Measurements from ENCODE around the gene CAMTA2. TPM values are rescaled to one million over a fixed set of nuclear protein-coding genes. Genes with fewer than 3 reads are reported as not detected.

The CAMTA2 gene
- total RNA-seq, 1 donor from 2014 or later, result 90.2 TPM

DNA sequence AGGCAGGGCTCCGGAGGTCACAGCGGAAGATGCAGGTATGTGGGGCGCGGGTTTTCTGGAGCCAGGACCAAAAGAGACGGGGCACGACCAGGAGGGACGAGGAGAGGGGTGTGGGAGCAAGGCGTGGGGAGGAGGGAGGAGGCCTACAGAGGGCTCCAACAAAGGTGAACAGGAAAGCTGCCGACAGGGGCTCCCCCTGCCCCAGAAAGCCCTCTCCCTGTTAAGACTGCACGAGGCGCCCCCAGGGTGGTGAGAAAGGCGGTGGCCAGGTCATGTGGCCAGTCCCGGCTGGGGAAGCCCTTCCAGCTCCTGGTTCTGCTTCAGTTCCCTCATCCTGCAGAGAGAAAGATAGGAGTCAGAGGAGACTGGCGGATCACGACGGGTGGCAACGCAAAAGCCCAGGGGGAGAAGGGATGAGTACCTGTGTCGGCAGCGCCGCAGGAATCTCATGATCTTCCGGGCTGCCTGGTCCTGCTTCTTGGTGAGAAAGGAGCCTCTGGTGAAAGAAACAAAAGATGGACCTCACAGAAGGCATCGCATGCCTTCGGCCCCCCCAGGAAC is 18.9 kb downstream of the CAMTA2 start:
- DNase-seq (ENCODE audit: low spot score), result no peak
- peaks cover 43% of the 10 kb centered on the region for H3K4me1 Mint-ChIP-seq (ENCODE audit: low read depth)
- H3K36me3 Mint-ChIP-seq (ENCODE audit: low read depth), result peaks cover 27% of the 10 kb centered on the region
- H3K27me3 Mint-ChIP-seq (ENCODE audit: low read depth), result no peaks in the 10 kb centered on the region
- H3K9me3 Mint-ChIP-seq (ENCODE audit: low read depth), result no peaks in the 10 kb centered on the region
- no peak overlapping the region for H3K4me3 Mint-ChIP-seq (ENCODE audit: unreplicated experiment)
- TF ChIP-seq, protein P1, sequence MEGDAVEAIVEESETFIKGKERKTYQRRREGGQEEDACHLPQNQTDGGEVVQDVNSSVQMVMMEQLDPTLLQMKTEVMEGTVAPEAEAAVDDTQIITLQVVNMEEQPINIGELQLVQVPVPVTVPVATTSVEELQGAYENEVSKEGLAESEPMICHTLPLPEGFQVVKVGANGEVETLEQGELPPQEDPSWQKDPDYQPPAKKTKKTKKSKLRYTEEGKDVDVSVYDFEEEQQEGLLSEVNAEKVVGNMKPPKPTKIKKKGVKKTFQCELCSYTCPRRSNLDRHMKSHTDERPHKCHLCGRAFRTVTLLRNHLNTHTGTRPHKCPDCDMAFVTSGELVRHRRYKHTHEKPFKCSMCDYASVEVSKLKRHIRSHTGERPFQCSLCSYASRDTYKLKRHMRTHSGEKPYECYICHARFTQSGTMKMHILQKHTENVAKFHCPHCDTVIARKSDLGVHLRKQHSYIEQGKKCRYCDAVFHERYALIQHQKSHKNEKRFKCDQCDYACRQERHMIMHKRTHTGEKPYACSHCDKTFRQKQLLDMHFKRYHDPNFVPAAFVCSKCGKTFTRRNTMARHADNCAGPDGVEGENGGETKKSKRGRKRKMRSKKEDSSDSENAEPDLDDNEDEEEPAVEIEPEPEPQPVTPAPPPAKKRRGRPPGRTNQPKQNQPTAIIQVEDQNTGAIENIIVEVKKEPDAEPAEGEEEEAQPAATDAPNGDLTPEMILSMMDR (IDR thresholded peaks at IDR 0.05), result no peak
- no peak overlapping the region for H3K27ac Mint-ChIP-seq (ENCODE audit: unreplicated experiment)

DNA sequence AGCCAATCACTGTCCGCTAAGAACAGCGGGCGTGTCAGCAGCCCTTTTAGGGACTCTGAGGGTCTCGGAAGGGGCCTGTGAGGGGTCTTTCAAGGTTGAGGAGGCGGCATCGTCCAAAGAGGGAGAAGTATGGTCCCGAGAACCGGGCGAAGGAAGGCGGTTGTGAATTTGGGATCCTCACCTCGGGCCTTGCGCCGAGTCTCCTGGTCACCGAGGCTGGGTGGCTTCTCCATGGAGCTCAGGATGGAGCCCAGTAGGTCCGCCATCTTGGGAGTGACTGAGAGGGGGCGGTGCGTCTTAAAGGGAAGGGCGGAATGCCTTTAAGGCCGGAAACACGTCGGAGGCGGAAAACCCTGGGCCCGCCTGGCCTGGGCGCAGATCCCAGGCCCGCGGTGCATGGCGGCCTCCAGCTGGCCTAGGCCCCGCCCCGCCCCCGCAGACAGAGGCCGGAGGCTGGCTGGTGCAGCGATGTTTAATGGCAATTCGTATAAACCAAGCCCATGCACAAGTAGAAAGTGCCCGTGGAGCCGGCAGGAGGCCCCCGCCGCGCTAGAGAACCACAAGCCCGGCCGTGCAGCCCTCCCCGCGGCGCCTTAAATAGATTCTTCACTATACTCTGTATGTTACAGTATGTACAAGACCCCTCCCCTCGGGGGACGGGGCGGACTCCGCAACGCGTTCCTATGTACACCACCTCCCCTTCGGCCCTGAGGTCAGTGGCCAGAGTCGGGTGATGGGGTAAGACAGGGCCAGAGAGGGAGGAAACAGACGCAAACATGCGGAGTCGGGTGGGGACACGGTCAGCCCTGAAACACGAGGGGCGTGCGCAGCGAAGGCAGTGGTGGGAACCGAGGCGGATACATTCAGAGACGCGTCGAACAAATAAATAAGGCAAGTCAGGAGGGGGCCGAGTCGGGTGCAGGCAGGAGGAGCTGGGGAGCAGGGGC is 19.7 kb downstream of the CAMTA2 start, which contains the start of gene SPAG7:
TSS of gene SPAG7 (minus strand) at position 279 of the 947 bp plus-strand sequence. CDS start at position 266, 13 bp downstream.
- Mint-ChIP-seq H3K9me3 (ENCODE audit: low read depth) (no peaks in the 10 kb centered on the region), H3K4me1 (ENCODE audit: low read depth) (peaks cover 43% of the 10 kb centered on the region), H3K4me3 (ENCODE audit: unreplicated experiment) (no peak within 1 kb of the TSS), H3K27ac (ENCODE audit: unreplicated experiment) (no peak within 1 kb of the TSS), H3K36me3 (ENCODE audit: low read depth) (peaks cover 25% of the 10 kb centered on the region), H3K27me3 (ENCODE audit: low read depth) (no peaks in the 10 kb centered on the region)
- TF ChIP-seq, protein P1 (IDR thresholded peaks at IDR 0.05), result peak; percentile 49
- peak; percentile 97 for DNase-seq (ENCODE audit: low spot score)

DNA sequence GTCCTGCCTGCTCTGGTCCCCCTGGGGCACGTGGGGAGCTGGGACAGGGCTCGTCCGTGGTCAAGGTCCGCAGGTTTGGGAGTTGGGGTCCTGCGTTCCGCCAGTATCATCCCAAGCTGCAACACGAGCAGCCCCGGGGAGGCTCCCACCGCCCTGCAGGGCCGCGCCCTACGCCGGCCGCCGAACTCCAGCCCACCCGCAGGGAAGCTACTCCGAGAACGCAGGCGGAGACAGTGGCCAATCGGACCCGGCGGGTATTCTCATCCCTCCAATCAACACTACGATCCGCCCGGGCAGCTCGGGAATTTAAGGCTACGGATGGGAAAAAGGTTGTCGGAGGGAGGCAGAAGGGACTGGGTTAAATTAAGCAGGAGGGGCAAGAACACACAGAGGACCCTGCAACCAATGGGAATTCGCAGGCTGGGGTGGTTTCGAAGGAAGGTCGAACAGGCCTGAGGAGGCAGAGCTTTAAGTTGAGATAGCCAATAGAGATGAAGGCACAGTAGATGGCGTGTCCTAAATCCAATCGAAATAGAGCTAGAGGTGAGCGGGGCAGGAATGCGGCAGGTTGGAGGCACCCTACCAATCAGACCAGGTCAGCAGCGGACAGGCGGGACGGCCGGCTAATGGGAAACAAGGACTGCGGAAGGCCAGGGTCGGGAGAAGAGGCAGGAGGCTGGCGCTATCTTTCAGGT is 20.5 kb downstream of the CAMTA2 start:
- DNase-seq (ENCODE audit: low spot score), result peak; percentile 99
- peaks cover 24% of the 10 kb centered on the region for H3K36me3 Mint-ChIP-seq (ENCODE audit: low read depth)
- no peak overlapping the region for H3K27ac Mint-ChIP-seq (ENCODE audit: unreplicated experiment)
- peaks cover 40% of the 10 kb centered on the region for H3K4me1 Mint-ChIP-seq (ENCODE audit: low read depth)
- no peaks in the 10 kb centered on the region for H3K9me3 Mint-ChIP-seq (ENCODE audit: low read depth)
- H3K27me3 Mint-ChIP-seq (ENCODE audit: low read depth), result no peaks in the 10 kb centered on the region
- no peak overlapping the region for H3K4me3 Mint-ChIP-seq (ENCODE audit: unreplicated experiment)
- TF ChIP-seq, protein P1 (IDR thresholded peaks at IDR 0.05), result no peak

DNA sequence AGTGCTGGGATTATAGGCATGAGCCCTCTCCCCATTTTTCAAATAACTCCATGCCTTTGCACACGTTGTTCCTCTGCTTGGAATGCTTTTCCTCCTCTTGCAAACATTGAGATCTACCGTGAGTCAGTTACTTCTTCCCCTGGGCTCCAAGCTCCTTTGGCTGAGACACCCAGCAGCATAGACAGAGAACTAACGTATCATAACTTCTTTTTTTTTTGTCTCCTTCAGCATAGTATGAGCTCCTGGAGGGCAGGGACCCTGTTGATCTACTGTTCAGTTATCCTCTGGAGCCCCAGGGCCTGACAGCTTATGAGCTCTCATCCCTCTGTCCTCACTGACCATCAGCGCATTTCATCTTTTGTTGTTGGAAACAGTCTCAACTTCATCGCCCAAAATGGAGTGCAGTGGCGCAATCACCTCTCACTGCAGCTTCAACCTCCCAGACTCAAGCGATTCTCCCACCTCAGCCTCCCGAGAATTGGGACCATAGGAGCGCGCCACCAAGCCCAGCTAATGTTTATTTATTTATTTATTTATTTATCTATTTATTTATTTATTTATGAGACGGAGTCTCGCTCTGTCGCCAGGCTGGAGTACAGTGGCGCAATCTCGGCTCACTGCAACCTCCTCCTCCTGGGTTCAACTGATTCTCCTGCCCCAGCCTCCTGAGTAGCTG is 22.0 kb downstream of the CAMTA2 start:
- Mint-ChIP-seq H3K36me3 (ENCODE audit: low read depth) (peaks cover 20% of the 10 kb centered on the region), H3K27ac (ENCODE audit: unreplicated experiment) (no peak overlapping the region), H3K27me3 (ENCODE audit: low read depth) (no peaks in the 10 kb centered on the region), H3K4me1 (ENCODE audit: low read depth) (peaks cover 30% of the 10 kb centered on the region), H3K9me3 (ENCODE audit: low read depth) (no peaks in the 10 kb centered on the region), H3K4me3 (ENCODE audit: unreplicated experiment) (peak overlapping the region; percentile 18)
- TF ChIP-seq, protein P1 (IDR thresholded peaks at IDR 0.05), result no peak
- no peak for DNase-seq (ENCODE audit: low spot score)

Data from chondrocyte (in vitro differentiated cells).